Dermis lymphatic vessel endothelial cell (primary cell): ENCODE results near the gene MCM10. TPM values are rescaled to one million over a fixed set of nuclear protein-coding genes. Genes with fewer than 3 reads are reported as not detected.

Source experiments
- total RNA-seq: library from RNA; depleted of rRNA; stranded (reverse); fragments of >200 nt; gene quantifications from 2 replicates; pipeline ENCODE4 v1.2.1, GENCODE V29; 2014

Gene MCM10
- total RNA-seq: 2.0 TPM in 2 replicates

GRCh38 chr10:13160934-13161856 is at the start of gene MCM10:
TSS of gene MCM10 (plus strand) at chr10:13161558. CDS start at chr10:13164203, 2,645 bp downstream.

GRCh38 chr10:13234172-13234571 is 72.8 kb downstream of the MCM10 start, which contains the start of gene UCMA:
TSS of gene UCMA (minus strand) at chr10:13234374. CDS start at chr10:13234258, 116 bp downstream.

Other genes starting within 250 kb of the MCM10 start
- under 0.01 TPM in 1 of 2 replicates, not detected in the other for gene CCDC3, start 159.8 kb upstream of the MCM10 start, total RNA-seq
- 66.3 and 90.8 TPM in 2 replicates for gene OPTN, start 61.4 kb upstream of the MCM10 start, total RNA-seq
- not detected in 2 replicates for gene UCMA, start 72.8 kb downstream of the MCM10 start, total RNA-seq
- gene PHYH, start 138.5 kb downstream of the MCM10 start, total RNA-seq: 10.3 and 12.1 TPM in 2 replicates
- 41.9 and 44.9 TPM in 2 replicates for gene SEPHS1, start 186.7 kb downstream of the MCM10 start, total RNA-seq